ENCODE data around the gene UEVLD.

GRCh38 chr11:18580113-18580766, 8.3 kb downstream of the UEVLD start:
- TF ChIP-seq CTCF (IDR thresholded peaks at IDR 0.05; ENCODE audit: low read length) (no peak), EZH2 (IDR thresholded peaks at IDR 0.05; ENCODE audit: borderline replicate concordance, low read length) (no peak)
